Stimulated activated memory B cell treated with anti-CD40 and anti-IgM and Interleukin-4, amounts not matched to agents 10 μg/mL and 1 μg/mL and 100 μg/mL, for 72 hours (primary cell): ENCODE results near the gene ECE1.
"Not testable (repeated sequence)": the region's sequence is repeated elsewhere in the genome, so short reads cannot be mapped to it uniquely, and the experiment has no call there.

Experiments
- ATAC-seq: fragments of 150-1000 bp; cut with Tn5 transposase; 2 replicates; pipeline ENCODE4 v1.10.0; 2021
- H3K27ac Mint-ChIP-seq: one replicate; pipeline ENCODE4 v1.8.0; 2022; ENCODE audit warnings: mild to moderate bottlenecking, mixed read lengths
- H3K27me3 Mint-ChIP-seq: one replicate; pipeline ENCODE4 v1.8.0; 2022; ENCODE audit warnings: mixed read lengths
- H3K36me3 Mint-ChIP-seq: one replicate; pipeline ENCODE4 v1.8.0; 2022; ENCODE audit warnings: mixed read lengths
- H3K4me1 Mint-ChIP-seq: one replicate; pipeline ENCODE4 v1.8.0; 2022; ENCODE audit warnings: mixed read lengths
- H3K4me3 Mint-ChIP-seq: one replicate; pipeline ENCODE4 v1.8.0; 2022; ENCODE audit warnings: mild to moderate bottlenecking, moderate library complexity, mixed read lengths
- H3K9me3 Mint-ChIP-seq: one replicate; pipeline ENCODE4 v1.8.0; 2022; ENCODE audit warnings: mixed read lengths

ECE1 gene

DNA sequence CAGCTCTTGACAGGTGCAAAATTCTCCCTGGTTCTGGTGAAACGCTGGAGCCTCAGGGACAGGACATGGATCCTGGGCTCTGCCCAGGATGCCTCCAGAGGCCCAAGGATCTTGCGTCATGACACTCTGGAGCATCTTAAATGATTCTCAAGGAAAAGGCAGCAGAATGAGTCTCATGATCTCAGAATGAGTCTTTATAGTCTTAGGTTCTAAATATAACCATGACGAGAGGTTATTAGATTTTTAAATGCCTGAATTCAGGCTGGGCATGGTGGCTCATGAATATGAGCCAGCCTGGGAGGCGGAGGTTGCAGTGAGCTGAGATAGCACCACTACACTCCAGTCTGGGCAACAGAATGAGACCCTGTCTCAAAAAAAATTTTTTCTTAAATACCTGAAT lies 55.5 kb downstream of the ECE1 start:
- Mint-ChIP-seq H3K36me3 (peaks cover 71% of the 10 kb centered on the region), H3K4me1 (peaks cover 5% of the 10 kb centered on the region), H3K9me3 (no peaks in the 10 kb centered on the region), H3K27ac (no peak overlapping the region), H3K27me3 (no peaks in the 10 kb centered on the region), H3K4me3 (no peak overlapping the region)
- ATAC-seq: no peak

DNA sequence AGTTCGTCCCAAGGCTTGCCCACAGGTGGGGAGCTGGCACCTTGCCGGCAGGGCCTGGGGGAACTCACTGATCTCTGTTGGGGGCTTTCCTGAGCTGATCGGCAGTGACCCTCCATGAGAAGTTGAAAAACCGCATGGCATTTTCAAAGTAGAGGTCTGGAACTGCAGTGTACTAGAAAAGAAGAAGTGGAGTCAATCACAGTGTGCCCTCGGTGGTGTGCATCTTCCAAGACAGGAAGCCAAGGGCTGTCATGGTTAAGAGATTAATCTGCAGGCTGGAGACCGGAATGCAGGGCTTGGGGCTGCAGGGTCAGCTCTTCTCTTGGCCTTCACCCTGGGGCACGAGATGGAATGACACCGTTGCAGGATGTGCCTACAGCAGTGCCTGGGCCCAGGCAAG lies 56.8 kb downstream of the ECE1 start:
- Mint-ChIP-seq H3K9me3 (no peaks in the 10 kb centered on the region), H3K27ac (peak overlapping the region; percentile 60), H3K4me3 (no peak overlapping the region), H3K36me3 (peaks cover 64% of the 10 kb centered on the region), H3K4me1 (peaks cover 5% of the 10 kb centered on the region), H3K27me3 (no peaks in the 10 kb centered on the region)
- ATAC-seq: peak; percentile 20

DNA sequence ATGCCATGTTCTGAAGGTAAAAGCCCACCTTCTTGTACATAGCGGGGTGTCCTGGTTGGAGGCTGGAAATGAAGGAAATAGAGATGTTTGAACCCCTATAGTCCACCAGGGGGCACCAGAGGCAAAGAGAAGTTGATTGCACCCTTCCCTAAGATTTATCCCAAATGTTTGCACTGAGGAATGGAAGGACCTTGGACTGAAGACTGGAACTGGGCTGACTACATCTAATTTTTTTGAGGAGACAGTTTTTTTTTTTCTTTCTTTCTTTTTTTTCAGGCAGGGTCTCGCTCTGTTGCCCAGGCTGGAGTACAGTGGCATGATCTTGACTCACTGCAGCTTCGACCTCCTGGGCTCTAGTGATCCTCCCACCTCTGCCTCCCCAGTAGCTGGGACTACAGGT lies 58.2 kb downstream of the ECE1 start:
- peaks cover 5% of the 10 kb centered on the region for H3K4me1 Mint-ChIP-seq
- ATAC-seq: peak; percentile 45
- H3K4me3 Mint-ChIP-seq: no peak overlapping the region
- H3K27ac Mint-ChIP-seq: no peak overlapping the region
- H3K36me3 Mint-ChIP-seq: peaks cover 58% of the 10 kb centered on the region
- H3K27me3 Mint-ChIP-seq: no peaks in the 10 kb centered on the region
- H3K9me3 Mint-ChIP-seq: no peaks in the 10 kb centered on the region

DNA sequence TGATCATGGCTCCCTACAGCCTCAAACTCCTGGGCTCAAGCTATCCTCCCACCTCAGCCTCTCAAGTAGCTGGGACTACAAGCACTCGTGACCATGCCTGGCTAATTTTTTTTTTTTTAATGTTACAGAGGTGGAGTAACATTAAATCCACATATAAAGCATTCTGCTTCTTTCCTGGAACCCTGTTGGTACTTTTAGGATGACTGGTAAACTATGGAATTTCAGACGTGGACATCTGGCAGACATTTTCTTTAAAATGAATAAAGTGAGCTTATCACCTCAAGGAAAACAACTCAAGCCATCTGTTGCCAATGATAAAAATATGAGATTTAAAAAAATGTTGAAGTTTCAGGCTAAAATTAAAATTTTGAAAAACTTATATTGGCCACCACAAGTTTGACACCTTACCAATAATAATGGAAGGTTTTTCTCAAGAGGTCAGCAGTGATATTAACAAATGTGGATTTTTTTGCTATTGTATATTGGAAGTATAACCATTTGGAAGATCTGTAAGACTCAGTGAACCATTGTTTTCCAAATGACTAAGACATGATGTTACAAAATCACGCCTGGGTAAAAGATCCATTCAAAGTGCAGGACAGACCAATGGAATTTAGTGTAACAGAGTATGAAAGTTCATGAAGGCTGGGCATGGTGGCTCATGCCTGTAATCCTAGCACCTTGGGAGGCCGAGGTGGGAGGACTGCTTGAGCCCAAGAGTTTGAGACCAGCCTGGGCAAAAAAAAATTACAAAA lies 60.8 kb downstream of the ECE1 start:
- Mint-ChIP-seq H3K4me1 (peaks cover 5% of the 10 kb centered on the region), H3K4me3 (no peak overlapping the region), H3K27ac (no peak overlapping the region), H3K36me3 (peaks cover 50% of the 10 kb centered on the region), H3K27me3 (no peaks in the 10 kb centered on the region), H3K9me3 (no peaks in the 10 kb centered on the region)
- ATAC-seq: no peak

DNA sequence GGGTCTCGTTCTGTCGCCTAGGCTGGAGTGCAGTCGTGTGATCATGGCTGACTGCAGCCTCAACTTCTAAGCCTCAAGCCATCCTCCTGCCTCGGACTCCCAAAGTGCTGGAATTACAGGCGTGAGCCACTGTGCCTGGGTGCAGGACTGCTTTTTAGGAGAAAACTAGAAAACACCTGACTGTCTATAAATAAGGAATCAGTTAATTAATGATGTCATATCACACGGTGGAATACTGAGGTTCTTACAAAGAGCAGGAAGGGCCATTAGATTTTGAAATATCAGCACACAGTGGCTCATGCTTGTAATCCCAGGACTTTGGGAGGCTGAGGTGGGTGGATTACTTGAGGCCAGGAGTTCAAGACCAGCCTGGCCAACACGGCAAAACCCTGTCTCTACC lies 62.0 kb downstream of the ECE1 start:
- not testable (repeated sequence) for H3K4me1 Mint-ChIP-seq, ATAC-seq, H3K4me3 Mint-ChIP-seq, H3K9me3 Mint-ChIP-seq, H3K27me3 Mint-ChIP-seq, H3K27ac Mint-ChIP-seq
- peaks cover 52% of the 10 kb centered on the region for H3K36me3 Mint-ChIP-seq

DNA sequence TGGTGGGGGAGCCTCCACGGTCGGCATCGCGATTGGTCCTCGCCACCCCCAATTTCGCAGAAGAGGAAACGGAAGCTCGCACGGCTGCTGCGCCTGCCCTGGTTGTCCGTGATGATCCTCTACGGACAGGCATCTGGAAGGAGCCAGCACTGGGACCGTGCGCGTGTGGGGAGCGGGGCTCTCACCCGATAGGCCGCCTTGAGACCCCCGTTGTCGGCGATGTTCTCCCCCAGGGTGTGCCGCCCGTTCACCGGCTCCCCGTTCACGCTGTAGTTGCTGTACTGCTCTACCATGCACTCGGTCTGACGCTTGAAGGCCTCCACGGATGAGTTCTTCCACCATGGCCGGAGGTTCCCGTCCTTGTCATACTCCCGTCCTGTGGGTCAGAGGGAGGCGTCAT lies 65.2 kb downstream of the ECE1 start:
- Mint-ChIP-seq H3K9me3 (no peaks in the 10 kb centered on the region), H3K4me1 (no peaks in the 10 kb centered on the region), H3K27ac (no peak overlapping the region), H3K36me3 (peaks cover 58% of the 10 kb centered on the region), H3K27me3 (no peaks in the 10 kb centered on the region), H3K4me3 (no peak overlapping the region)
- no peak for ATAC-seq

DNA sequence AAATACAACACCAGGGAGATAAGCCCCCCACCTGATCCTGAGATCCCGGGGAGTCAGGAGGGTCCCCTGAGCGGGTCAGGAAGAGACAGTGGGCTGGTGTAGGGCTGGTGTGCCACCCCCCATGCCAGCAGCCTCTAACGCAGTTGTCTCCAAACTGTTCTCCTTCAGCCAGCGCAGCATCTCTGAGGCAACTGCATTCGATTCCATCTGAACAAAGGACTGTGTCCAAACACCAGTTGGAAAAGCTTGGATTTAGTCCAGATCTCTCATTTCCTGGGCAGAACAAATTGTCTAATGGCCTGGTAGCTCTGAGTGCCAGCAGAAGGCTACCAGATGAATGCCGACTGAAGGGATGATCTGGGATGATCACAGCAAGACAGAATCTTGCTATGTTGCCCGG lies 69.4 kb downstream of the ECE1 start:
- H3K4me3 Mint-ChIP-seq: no peak overlapping the region
- peaks cover 78% of the 10 kb centered on the region for H3K36me3 Mint-ChIP-seq
- ATAC-seq: no peak
- H3K27me3 Mint-ChIP-seq: no peaks in the 10 kb centered on the region
- H3K27ac Mint-ChIP-seq: no peak overlapping the region
- peaks cover 15% of the 10 kb centered on the region for H3K4me1 Mint-ChIP-seq
- H3K9me3 Mint-ChIP-seq: no peaks in the 10 kb centered on the region

DNA sequence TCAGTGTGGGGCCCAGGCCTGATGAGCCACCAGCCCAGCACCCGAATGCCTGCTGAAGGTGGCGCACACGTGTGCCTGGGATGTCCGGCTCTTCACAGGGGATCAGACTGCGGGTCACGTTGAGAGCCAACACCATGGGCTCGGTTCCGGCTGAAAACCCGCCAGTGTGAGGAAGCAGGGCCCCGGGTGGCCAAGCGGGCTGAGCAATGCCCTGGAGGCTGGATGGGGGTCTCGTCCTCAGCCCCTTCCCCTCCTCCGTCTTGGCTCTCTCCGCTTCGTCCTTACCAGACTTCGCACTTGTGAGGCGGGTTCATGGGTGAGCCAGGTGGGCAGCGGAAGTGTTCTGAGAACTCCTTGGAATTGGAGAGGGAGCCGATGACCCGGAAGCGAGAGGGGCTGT lies 70.6 kb downstream of the ECE1 start:
- Mint-ChIP-seq H3K4me3 (no peak overlapping the region), H3K36me3 (peaks cover 71% of the 10 kb centered on the region), H3K4me1 (peaks cover 15% of the 10 kb centered on the region), H3K27ac (no peak overlapping the region), H3K27me3 (no peaks in the 10 kb centered on the region), H3K9me3 (no peaks in the 10 kb centered on the region)
- ATAC-seq: no peak

DNA sequence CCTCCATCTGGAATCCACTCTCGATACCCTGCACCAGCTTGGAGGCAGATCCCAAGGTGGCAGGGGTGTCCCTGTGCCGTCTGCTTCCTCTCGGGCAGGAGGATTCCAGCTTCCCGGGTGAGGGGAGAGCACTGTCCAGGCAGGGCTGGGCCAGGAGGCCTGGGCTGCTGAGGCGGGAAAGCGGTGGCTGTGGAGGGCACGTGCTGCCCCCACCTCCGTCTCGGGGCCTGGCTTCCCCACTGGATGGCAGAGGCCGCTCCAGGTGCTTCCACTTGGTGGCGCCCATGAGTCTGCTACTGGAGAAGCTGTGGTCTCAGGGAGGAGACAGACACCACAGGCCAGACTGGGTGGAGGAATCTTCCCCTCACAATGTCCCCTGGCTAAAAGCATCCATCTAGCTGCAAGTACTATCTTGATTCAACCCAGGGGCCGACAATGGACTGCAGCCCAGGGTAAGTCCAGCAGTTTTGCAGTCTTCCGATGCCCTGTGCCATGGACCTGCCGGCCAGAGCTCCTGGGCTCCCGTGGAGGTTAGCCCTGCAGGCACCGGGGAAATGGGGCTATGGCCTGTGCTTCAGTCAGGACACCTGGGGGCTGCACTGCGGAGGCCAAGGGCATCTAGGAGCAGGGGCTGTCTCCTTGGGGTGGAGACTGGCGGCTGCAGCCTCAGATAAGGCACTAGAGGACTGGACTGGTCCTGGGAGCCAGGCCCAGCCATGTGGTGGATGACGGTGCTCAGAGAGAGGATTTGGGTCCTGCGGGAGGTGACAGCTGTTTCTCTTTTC lies 72.3 kb downstream of the ECE1 start:
- peak; percentile 10 for ATAC-seq
- Mint-ChIP-seq H3K9me3 (no peaks in the 10 kb centered on the region), H3K27me3 (no peaks in the 10 kb centered on the region), H3K4me3 (no peak overlapping the region), H3K4me1 (peaks cover 15% of the 10 kb centered on the region), H3K36me3 (peaks cover 58% of the 10 kb centered on the region), H3K27ac (peak overlapping the region; percentile 31)

DNA sequence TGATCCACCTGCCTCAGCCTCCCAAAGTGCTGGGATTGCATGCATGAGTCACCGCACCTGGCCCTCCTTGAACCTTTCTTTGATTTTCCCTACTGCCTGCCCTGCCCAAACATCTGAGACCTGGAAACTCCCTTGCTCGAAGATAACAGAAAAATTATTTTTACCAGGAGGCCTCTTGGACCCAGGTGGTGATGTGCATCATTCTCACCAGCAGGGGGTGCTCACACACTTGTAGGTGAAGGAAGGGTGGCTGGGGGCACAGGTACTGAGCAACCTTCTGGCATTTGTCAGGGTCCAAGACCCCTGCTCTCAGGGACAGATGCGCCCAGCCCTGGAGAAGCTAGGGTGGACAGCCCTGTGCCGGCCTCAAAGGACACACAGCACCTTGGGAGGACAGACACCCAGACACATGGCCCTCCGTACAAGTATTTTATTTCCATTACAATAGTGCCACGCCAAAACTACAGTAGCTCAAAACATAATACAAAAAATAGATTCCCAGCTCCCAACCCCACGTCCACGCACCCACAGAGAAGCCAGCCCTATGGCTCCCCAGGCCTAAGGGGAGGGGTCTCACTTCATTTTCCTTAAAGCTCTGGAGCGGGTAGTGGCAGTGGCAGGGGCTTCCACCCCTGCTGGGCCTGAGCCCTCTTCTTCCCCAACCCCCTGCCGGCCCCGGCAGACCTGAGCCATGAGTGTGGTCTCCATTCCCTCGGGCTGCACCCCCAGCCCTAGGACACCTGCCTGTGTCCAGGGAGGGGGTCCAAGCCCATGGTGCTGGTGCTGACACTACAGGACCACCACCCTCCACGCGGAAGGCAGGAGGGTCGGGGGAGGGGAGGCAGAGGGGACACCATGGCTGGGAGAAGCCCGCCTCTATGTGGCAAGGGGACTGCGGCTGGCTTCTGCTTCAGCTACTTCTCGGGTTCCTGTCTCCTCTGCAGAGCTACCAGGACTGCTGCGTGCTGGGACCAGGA lies 73.1 kb downstream of the ECE1 start:
- Mint-ChIP-seq H3K9me3 (no peaks in the 10 kb centered on the region), H3K4me3 (no peak overlapping the region), H3K36me3 (peaks cover 55% of the 10 kb centered on the region), H3K4me1 (peaks cover 15% of the 10 kb centered on the region), H3K27me3 (no peaks in the 10 kb centered on the region), H3K27ac (peak overlapping the region; percentile 42)
- ATAC-seq: peak; percentile 60

DNA sequence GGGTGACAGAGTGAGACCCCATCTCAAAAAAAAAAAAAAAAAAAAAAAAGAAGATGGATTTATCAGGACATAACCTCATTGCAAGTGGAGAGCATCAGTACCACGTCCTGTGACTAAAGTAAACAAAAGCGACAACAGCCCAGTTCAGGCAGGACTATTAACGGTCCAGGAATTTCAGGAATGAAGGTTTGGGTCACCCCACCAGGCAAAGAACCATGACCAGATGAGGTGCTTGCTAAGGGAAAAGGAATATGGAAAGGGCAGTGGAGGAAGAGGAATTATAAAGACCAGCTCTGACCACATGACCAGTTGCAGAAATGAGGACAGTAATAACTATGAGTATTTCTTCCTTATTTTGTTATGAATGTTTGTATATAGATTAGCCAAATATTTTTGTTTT lies 78.1 kb downstream of the ECE1 start:
- Mint-ChIP-seq H3K4me1 (peaks cover 6% of the 10 kb centered on the region), H3K9me3 (no peaks in the 10 kb centered on the region), H3K4me3 (no peak overlapping the region), H3K36me3 (peaks cover 11% of the 10 kb centered on the region), H3K27ac (no peak overlapping the region), H3K27me3 (no peaks in the 10 kb centered on the region)
- no peak for ATAC-seq

DNA sequence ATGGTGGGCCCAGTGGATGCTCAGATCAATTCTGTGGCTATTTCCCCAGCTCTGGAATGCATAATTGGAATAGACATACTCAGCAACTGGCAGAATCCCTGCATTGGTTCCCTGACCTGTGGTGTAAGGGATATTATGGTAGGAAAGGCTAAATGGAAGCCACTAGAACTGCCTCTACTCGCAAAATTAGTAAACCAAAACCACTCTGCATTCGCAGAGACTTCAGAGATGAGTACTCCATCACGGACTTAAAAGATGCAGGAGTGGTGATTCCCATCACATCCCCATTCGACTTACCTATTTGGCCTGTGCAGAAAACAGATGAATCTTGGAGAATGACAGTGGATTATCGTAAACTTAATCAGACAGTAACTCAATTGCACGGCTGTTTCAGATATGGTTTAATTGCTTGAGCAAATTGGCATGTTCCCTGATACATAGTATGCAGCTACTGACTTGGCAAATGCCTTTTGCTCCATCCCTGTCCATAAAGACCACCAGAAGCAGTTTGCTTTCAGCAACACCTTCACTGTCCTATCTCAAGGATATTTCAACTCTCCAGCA lies 82.0 kb downstream of the ECE1 start:
- not testable (repeated sequence) for ATAC-seq, H3K27me3 Mint-ChIP-seq, H3K9me3 Mint-ChIP-seq, H3K4me1 Mint-ChIP-seq, H3K36me3 Mint-ChIP-seq, H3K4me3 Mint-ChIP-seq, H3K27ac Mint-ChIP-seq

DNA sequence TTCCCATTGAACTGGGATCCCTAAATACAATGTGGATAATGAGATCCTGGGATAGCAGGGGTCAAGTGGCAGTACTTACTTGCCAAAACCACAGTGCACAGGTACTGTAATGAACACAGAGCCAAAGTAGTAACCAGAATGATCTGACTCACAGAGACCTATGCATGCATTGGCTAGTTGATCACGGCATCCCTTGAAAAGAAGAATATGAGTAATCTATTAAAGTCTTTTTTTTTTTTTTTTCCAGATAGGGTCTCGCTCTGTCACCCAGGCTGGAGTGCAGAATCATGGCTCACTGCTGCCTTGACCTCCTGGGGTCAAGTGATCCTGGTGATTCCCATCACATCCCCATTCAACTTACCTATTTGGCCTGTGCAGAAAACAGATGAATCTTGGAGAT lies 84.1 kb downstream of the ECE1 start:
- no peak overlapping the region for H3K4me3 Mint-ChIP-seq
- no peak overlapping the region for H3K27ac Mint-ChIP-seq
- no peaks in the 10 kb centered on the region for H3K9me3 Mint-ChIP-seq
- H3K36me3 Mint-ChIP-seq: no peaks in the 10 kb centered on the region
- no peaks in the 10 kb centered on the region for H3K27me3 Mint-ChIP-seq
- ATAC-seq: peak; percentile 41
- H3K4me1 Mint-ChIP-seq: no peaks in the 10 kb centered on the region

DNA sequence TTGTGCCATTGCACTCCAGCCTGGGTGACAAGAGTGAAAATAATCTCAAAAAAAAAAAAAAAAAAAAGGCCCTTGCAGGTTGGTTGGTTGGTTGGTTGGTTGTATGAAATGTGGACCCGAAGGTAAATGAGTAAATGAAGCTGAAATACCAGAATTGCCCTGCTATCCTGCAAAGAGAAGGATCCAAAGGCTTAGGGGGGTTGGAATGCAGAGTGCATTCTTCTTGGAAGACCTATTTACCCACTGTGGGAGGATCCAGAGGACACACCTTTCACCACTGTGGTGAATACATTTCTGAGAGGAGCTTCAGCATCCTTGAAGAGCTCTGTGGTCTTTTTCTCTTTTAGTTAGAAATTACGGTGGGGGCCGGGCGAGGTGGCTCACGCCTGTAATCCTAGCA lies 84.8 kb downstream of the ECE1 start:
- H3K36me3 Mint-ChIP-seq: no peaks in the 10 kb centered on the region
- no peaks in the 10 kb centered on the region for H3K27me3 Mint-ChIP-seq
- no peaks in the 10 kb centered on the region for H3K9me3 Mint-ChIP-seq
- H3K4me3 Mint-ChIP-seq: no peak overlapping the region
- H3K4me1 Mint-ChIP-seq: no peaks in the 10 kb centered on the region
- H3K27ac Mint-ChIP-seq: no peak overlapping the region
- ATAC-seq: no peak

DNA sequence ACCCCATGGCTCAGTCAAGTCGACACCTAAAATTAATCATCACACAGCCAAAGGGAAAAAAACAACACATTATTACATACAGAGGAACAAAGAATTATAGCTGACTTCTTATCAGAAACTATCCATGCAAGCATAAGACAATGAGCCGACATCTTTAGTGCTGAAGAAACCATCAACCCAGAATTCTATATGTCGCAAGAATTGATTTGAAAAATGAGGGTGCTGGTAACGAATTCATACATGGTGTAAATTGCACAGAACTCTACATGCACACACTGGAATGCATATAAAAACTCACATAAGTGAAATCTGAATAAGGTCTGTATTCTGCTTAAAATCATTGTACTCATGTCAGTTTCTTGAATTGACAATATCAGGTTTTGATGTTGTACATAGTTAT lies 88.6 kb downstream of the ECE1 start:
- no peak for ATAC-seq
- H3K9me3 Mint-ChIP-seq: no peaks in the 10 kb centered on the region
- H3K36me3 Mint-ChIP-seq: no peaks in the 10 kb centered on the region
- H3K27me3 Mint-ChIP-seq: peaks cover 14% of the 10 kb centered on the region
- no peak overlapping the region for H3K27ac Mint-ChIP-seq
- no peak overlapping the region for H3K4me3 Mint-ChIP-seq
- H3K4me1 Mint-ChIP-seq: no peaks in the 10 kb centered on the region
